Gastrocnemius medialis (tissue), 4 donors: ENCODE data around the gene BICRAL. TPM values are rescaled to one million over a fixed set of nuclear protein-coding genes. Genes with fewer than 3 reads are reported as not detected.
A peak's percentile ranks its signal among the peaks of the same experiment; 100 is the strongest.
"Not testable (repeated sequence)": the region's sequence is repeated elsewhere in the genome, so short reads cannot be mapped to it uniquely, and the experiment has no call there.

ENCODE experiments used
- ATAC-seq, 2 donors: fragments of 150-250 bp; one replicate each; pipeline ENCODE4 v1.9.1; 2016
- DNase-seq, 2 donors: peaks; one replicate each; pipeline ENCODE4 v3.0.0-alpha.2; 2019
- H3K27ac ChIP-seq, 4 donors: fragments of 200-600 bp; sonication (generic); 1 replicate in 1 of 4; 2 replicates in 3 of 4; pipeline ENCODE4 v1.5.1; 2016 to 2018; ENCODE audit warnings: mild to moderate bottlenecking in 2 of 4, moderate library complexity in 1 of 4
- H3K27me3 ChIP-seq, 3 donors: fragments of 200-600 bp; sonication (generic) in 2 of 3; 1 replicate in 1 of 3; 2 replicates in 2 of 3; pipeline versions ENCODE4 v1.5.1 to v1.6.0; 2016 to 2019; ENCODE audit warnings: mild to moderate bottlenecking in 1 of 3, moderate library complexity in 1 of 3
- H3K36me3 ChIP-seq, 2 donors: fragments of 200-600 bp; sonication (generic) in 1 of 2; one replicate each; pipeline ENCODE4 v1.5.1; 2017 to 2018
- H3K4me1 ChIP-seq, 2 donors: fragments of 200-600 bp; sonication (generic) in 1 of 2; one replicate each; pipeline ENCODE4 v1.5.1; 2016 to 2017; ENCODE audit warnings: mild to moderate bottlenecking in 2 of 2
- H3K4me3 ChIP-seq, 4 donors: fragments of 200-600 bp; sonication (generic) in 3 of 4; 1 replicate in 1 of 4; 2 replicates in 3 of 4; pipeline ENCODE4 v1.5.1; 2016 to 2019; ENCODE audit warnings: mild to moderate bottlenecking in 2 of 4
- H3K9me3 ChIP-seq, 3 donors: fragments of 200-600 bp; sonication (generic) in 2 of 3; 1 replicate in 1 of 3; 2 replicates in 2 of 3; pipeline ENCODE4 v1.5.1; 2016 to 2019
- POLR2A ChIP-seq, 2 donors: fragments of 450-650 bp; IDR thresholded peaks; one replicate each; pipeline ENCODE4 v1.6.1; 2017; ENCODE audit warnings: antibody characterized with exemption in 2 of 2, mild to moderate bottlenecking in 2 of 2, moderate library complexity in 2 of 2
- in situ Hi-C, 4 donors: fragments of 200-750 bp; cut with MboI; loops; one replicate each; pipeline versions ENCODE4 v1.15.0 to v1.8.0; 2017; ENCODE audit warnings: low sequenced_read_pairs in 4 of 4
- intact Hi-C: fragments of 100-400 bp; cut with DNase I; formaldehyde crosslinking; loops from one replicate; pipeline ENCODE4 v1.15.1; 2023; ENCODE audit warnings: low total_unique reads
- total RNA-seq, 4 donors: library from RNA; depleted of rRNA; stranded (reverse); fragments of >200 nt; gene quantifications; one replicate each; pipeline versions ENCODE4 v1.1.0 to v1.2.3, GENCODE V29; 2016
- TF ChIP-seq, protein P1 (sequence below), 5 experiments: fragments of 450-650 bp in 3 of 5; fragments of 200-600 bp in 2 of 5; sonication (generic) in 2 of 5; IDR thresholded peaks in 4 of 5; conservative IDR thresholded peaks in 1 of 5; 1 replicate in 4 of 5; 2 replicates in 1 of 5; pipeline ENCODE4 v1.5.1; 2016 to 2019; ENCODE audit warnings: antibody characterized with exemption in 5 of 5, mild to moderate bottlenecking in 3 of 5, moderate library complexity in 3 of 5

The BICRAL gene
- total RNA-seq, 4 donors from 2014 or later = 7.9 to 10.2 (median 9.7) TPM

DNA sequence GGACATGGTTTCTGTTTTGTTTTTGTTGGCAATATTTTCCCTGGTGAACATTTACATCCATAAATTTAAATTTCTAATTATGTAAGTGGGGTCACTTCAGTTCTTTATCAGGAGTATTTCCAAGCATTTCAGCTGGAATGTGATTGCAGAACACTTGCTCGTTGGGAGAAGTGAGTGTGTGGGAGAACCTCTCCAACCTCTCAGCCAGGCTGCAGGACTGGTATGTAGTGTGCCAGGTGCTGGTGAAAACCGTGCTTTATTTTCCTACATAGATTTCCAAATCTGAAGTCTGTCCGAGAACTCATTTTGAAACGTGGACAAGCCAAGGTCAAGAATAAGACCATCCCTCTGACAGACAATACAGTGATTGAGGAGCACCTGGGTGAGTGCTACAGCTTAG lies 103.8 kb downstream of the BICRAL start:
- intact Hi-C loops = no loop called here

GRCh38 chr6:42888201-42888600 lies 106.3 kb downstream of the BICRAL start:
- H3K4me3 ChIP-seq, H3K9me3 ChIP-seq, H3K27me3 ChIP-seq, in situ Hi-C loops, H3K27ac ChIP-seq, intact Hi-C loops, ATAC-seq, DNase-seq: not testable (repeated sequence)
- peaks cover 0 to 42% of the 10 kb centered on the region in 2 donors for H3K36me3 ChIP-seq
- peaks cover 13% of the 10 kb centered on the region in 2 donors for H3K4me1 ChIP-seq

More for the DNA sequence above, 103.8 kb downstream of the BICRAL start:
- Histone ChIP-seq H3K9me3 (no peaks in the 10 kb centered on the region), H3K4me3 (no peak overlapping the region), H3K27me3 (no peaks in the 10 kb centered on the region), H3K27ac (no peak overlapping the region), H3K4me1 (peaks cover 10 to 19% of the 10 kb centered on the region in 2 donors), H3K36me3 (peaks cover 0 to 60% of the 10 kb centered on the region in 2 donors)
- DNase-seq (no peak), ATAC-seq (no peak)
- in situ Hi-C loops = no loop called here
- TF ChIP-seq, protein P1, sequence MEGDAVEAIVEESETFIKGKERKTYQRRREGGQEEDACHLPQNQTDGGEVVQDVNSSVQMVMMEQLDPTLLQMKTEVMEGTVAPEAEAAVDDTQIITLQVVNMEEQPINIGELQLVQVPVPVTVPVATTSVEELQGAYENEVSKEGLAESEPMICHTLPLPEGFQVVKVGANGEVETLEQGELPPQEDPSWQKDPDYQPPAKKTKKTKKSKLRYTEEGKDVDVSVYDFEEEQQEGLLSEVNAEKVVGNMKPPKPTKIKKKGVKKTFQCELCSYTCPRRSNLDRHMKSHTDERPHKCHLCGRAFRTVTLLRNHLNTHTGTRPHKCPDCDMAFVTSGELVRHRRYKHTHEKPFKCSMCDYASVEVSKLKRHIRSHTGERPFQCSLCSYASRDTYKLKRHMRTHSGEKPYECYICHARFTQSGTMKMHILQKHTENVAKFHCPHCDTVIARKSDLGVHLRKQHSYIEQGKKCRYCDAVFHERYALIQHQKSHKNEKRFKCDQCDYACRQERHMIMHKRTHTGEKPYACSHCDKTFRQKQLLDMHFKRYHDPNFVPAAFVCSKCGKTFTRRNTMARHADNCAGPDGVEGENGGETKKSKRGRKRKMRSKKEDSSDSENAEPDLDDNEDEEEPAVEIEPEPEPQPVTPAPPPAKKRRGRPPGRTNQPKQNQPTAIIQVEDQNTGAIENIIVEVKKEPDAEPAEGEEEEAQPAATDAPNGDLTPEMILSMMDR (IDR thresholded peaks at IDR 0.05 in 4 of 5, conservative IDR thresholded peaks at IDR 0.05 in 1 of 5) = no peak
- TF ChIP-seq POLR2A (IDR thresholded peaks at IDR 0.05) = no peak

- DNase-seq = no peak
- H3K9me3 ChIP-seq = no peaks in the 10 kb centered on the region
- peaks cover 13% of the 10 kb centered on the region in 2 donors for H3K4me1 ChIP-seq
- peak overlapping the region; percentile 89 to 99 (median 98) for H3K27ac ChIP-seq
- in situ Hi-C loops (no loop called here), intact Hi-C loops (loop anchor here (1.0 kb wide), 2 partner anchors 11 to 144 kb away; partner anchors contain the start of genes RPL7L1 and TBCC)
- H3K27me3 ChIP-seq = no peaks in the 10 kb centered on the region
- peak overlapping the region; percentile 93 to 99 (median 96) for H3K4me3 ChIP-seq
- H3K36me3 ChIP-seq = peaks cover 0 to 26% of the 10 kb centered on the region in 2 donors
- TF ChIP-seq, protein P1 (IDR thresholded peaks at IDR 0.05 in 4 of 5, conservative IDR thresholded peaks at IDR 0.05 in 1 of 5) = no peak
- no peak for TF ChIP-seq POLR2A (IDR thresholded peaks at IDR 0.05)
- no peak for ATAC-seq
Observed at GRCh38 chr6:42889815-42890214, 108.0 kb downstream of the BICRAL start.

DNA sequence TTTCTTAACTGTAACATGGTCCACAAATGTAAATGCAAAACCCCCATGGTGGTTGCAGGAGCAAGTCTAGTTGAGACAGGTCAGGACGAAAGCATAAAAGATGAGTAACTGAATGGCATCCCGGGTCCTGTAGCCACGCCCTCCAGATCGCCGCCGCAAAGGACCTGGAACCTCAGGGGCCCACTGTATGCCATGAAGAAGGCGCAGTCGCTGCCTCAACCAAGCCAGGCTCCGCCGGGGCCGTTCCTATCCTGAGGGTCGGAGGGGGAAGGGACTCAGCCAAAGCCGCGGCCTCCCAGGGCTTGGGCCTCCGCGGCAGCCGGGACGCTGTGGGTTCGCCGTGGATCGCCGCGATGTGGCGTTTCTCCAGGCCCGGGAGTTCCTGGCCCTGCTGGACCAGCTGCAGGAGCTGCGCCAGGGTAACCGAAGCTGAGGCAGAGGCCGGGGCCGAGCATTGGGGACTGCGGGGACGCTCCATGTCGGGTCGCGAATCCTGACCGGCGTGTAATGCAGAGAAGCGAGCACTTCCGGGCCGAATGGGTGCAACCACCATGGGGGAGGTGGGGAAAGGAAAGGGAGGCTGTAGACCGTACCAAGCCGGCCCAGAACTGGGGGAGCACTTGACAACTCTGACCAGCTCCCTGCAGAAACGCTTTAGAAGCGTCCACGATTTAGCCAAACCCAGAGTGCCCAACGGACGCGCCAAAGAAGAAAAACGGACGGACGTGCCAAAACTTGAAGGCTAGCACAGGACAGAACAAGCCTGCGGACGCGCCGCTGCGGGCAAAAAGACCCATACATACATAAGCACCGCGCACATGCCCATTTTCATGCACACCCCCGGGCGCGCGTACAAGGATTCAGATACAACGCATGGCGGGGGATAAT lies 108.7 kb downstream of the BICRAL start:
- Histone ChIP-seq H3K4me1 (peaks cover 13% of the 10 kb centered on the region in 2 donors), H3K9me3 (no peaks in the 10 kb centered on the region), H3K27me3 (no peaks in the 10 kb centered on the region), H3K4me3 (peak overlapping the region; percentile 93 to 99 (median 96)), H3K36me3 (peaks cover 0 to 19% of the 10 kb centered on the region in 2 donors), H3K27ac (peak overlapping the region; percentile 89 to 99 (median 98))
- TF ChIP-seq, protein P1 (IDR thresholded peaks at IDR 0.05 in 4 of 5, conservative IDR thresholded peaks at IDR 0.05 in 1 of 5) = no peak
- peak; percentile 51 to 70 for TF ChIP-seq POLR2A (IDR thresholded peaks at IDR 0.05)
- DNase-seq (peak; percentile 90 to 94), ATAC-seq (peak; percentile 98)
- intact Hi-C loops = loop anchor here (1.0 kb wide), 2 partner anchors 11 to 144 kb away; partner anchors contain the start of genes RPL7L1 and TBCC
- in situ Hi-C loops = no loop called here

GRCh38 chr6:42891199-42891722 lies 109.4 kb downstream of the BICRAL start:
- H3K27me3 ChIP-seq = no peaks in the 10 kb centered on the region
- ATAC-seq = no peak
- H3K4me3 ChIP-seq = peak overlapping the region; percentile 93 to 99 (median 96)
- H3K36me3 ChIP-seq = peaks cover 0 to 12% of the 10 kb centered on the region in 2 donors
- intact Hi-C loops (no loop called here), in situ Hi-C loops (no loop called here)
- no peak for DNase-seq
- peaks cover 18% of the 10 kb centered on the region in 2 donors for H3K4me1 ChIP-seq
- no peak for TF ChIP-seq POLR2A (IDR thresholded peaks at IDR 0.05)
- TF ChIP-seq, protein P1 (IDR thresholded peaks at IDR 0.05 in 4 of 5, conservative IDR thresholded peaks at IDR 0.05 in 1 of 5) = no peak
- H3K9me3 ChIP-seq = no peaks in the 10 kb centered on the region
- peak overlapping the region; percentile 89 to 99 (median 98) for H3K27ac ChIP-seq

DNA sequence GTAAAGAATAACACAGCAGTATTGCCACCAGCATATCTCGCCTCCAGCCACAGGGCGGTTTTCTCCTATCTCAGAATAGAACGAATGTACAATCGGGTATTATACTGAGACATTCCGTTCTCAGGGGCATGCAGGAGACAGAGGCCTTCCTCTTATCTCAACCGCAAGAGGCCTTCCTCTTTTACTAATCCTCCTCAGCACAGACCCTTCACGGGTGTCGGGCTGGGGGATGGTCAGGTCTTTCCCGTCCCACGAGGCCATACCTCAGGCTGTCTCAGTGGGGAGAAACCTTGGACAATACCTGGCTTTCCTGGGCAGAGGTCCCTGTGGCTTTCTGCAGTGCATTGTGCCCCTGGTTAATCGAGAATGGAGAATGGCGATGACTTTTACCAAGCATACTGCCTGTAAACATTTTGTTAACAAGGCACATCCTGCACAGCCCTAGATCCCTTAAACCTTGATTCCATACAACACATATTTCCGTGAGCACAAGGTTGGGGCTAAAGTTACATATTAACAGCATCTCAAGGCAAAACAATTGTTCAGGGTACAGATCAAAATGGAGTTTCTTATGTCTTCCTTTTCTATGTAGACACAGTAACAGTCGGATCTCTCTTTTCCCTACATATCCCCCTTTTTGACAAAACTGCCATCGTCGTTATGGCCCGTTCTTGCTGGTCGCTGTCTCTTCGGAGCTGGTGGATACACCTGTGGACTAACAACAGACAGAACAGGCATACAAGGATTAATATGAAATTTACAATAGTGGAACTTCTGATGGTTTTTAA lies 112.4 kb downstream of the BICRAL start:
- intact Hi-C loops, H3K27ac ChIP-seq, ATAC-seq, H3K27me3 ChIP-seq, H3K36me3 ChIP-seq, H3K9me3 ChIP-seq, DNase-seq, H3K4me3 ChIP-seq, in situ Hi-C loops: not testable (repeated sequence)
- peaks cover 34 to 42% of the 10 kb centered on the region in 2 donors for H3K4me1 ChIP-seq
